ENCODE results near the gene CTDP1.
"Not testable (repeated sequence)": the region's sequence is repeated elsewhere in the genome, so short reads cannot be mapped to it uniquely, and the experiment has no call there.

The CTDP1 gene

DNA sequence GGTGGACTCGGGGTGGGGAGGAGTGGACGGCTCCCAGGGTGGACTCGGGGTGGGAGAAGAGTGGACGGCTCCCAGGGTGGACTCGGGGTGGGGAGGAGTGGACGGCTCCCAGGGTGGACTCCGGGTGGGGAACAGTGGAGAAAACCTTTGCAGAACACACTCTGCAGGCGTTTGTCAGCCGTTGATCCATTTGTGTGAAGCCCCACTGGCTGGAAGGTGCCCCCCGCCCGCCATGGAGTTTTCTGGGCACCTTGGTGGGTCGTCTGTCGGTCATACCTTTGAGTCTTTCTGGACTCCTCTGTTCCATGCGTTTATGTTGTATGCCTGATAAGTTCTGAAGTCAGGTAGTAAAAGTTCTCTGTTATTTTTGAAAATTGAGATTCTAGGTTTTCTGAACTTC lies 12.5 kb downstream of the CTDP1 start:
- ChIA-PET POLR2A (ENCODE audit: low non-redundant PET) (no interaction called here), CTCF (no interaction called here)
- DNase-seq (ENCODE audit: low spot score), result no peak
- TF ChIP-seq, protein P1, sequence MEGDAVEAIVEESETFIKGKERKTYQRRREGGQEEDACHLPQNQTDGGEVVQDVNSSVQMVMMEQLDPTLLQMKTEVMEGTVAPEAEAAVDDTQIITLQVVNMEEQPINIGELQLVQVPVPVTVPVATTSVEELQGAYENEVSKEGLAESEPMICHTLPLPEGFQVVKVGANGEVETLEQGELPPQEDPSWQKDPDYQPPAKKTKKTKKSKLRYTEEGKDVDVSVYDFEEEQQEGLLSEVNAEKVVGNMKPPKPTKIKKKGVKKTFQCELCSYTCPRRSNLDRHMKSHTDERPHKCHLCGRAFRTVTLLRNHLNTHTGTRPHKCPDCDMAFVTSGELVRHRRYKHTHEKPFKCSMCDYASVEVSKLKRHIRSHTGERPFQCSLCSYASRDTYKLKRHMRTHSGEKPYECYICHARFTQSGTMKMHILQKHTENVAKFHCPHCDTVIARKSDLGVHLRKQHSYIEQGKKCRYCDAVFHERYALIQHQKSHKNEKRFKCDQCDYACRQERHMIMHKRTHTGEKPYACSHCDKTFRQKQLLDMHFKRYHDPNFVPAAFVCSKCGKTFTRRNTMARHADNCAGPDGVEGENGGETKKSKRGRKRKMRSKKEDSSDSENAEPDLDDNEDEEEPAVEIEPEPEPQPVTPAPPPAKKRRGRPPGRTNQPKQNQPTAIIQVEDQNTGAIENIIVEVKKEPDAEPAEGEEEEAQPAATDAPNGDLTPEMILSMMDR (conservative IDR thresholded peaks at IDR 0.05; ENCODE audit: low read depth), result no peak
- no peak overlapping the region for H3K27ac ChIP-seq

DNA sequence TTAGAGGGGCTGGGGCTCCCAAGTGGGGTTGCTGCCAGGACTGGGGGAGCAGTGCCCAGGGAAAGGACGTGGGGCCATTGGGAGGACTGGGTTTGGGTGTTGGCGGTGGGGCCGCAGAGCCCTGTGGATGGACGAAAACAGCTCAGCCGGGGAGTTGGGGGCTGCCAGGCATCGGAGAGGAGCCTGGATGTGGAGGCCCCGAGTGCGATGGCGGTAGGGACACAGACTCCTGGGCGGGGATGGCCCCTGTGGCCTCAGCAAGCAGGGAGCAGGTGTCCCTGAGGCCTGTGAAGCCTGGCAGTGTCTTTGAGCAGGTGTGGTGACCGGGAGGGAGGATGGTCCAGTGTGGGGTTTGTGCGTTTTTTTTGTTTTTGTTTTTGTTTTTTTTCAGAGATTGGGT lies 13.3 kb downstream of the CTDP1 start:
- POLR2A ChIA-PET (ENCODE audit: low non-redundant PET), result no interaction called here
- TF ChIP-seq, protein P1 (conservative IDR thresholded peaks at IDR 0.05; ENCODE audit: low read depth), result no peak
- H3K27ac ChIP-seq, result no peak overlapping the region
- CTCF ChIA-PET, result no interaction called here
- no peak for DNase-seq (ENCODE audit: low spot score)

DNA sequence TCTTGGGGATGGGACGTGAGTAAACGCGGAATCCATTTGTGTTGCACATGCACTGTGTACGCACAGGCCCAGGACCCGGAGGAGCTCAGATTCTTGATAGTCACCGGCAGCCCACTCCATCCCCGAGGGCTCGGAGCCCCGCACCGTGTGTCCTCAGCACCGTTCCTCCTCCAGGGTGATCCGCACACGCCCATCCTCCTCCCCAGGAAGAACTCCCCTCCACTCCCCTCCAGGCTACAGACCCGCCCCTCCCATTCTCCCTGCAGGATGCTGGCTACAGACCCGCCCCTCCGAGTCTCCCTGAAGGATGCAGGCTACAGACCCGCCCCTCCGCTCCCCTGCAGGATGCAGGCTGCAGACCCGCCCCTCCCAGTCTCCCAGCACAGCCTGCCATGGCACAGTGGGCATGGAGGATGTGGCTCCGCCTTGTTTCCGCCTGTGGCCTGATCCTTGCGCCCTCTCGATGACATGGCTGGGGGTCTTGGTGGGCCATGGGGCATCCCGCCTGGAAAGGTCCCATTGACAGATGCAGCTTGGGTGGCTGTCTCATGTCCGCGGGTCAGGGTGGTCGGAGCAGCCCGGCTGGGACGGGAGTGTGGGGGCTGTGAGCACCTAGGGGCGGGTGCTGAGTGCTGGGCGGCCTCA lies 14.1 kb downstream of the CTDP1 start:
- no peak overlapping the region for H3K27ac ChIP-seq
- TF ChIP-seq, protein P1 (conservative IDR thresholded peaks at IDR 0.05; ENCODE audit: low read depth), result no peak
- ChIA-PET POLR2A (ENCODE audit: low non-redundant PET) (no interaction called here), CTCF (no interaction called here)
- no peak for DNase-seq (ENCODE audit: low spot score)

DNA sequence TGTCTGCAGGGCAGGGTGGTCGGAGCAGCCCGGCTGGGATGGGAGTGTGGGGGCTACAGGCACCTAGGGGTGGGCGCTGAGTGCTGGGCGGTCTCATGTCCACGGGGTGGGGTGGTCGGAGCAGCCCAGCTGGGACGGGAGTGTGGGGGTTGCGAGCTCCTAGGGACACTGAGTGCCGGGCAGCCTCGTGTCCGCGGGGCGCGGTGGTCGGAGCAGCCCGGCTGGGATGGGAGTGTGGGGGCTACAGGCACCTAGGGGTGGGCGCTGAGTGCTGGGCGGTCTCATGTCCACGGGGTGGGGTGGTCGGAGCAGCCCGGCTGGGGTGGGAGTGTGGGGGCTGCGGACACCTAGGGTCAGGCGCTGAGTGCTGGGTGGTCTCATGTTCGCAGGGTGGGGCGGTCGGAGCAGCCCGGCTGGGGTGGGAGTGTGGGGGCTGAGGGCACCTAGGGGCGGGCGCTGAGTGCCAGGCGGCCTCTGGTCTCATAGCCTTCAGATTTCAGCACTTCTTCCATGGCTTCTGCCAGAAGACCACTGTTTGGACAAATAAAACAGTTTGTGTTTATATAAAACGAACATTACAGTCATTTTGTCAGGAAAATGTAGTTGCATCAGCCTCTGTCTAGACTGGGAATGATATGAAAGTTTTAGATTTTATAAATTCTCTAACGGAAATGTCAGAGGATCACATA lies 14.7 kb downstream of the CTDP1 start:
- H3K27ac ChIP-seq; CTCF ChIA-PET; DNase-seq (ENCODE audit: low spot score); POLR2A ChIA-PET (ENCODE audit: low non-redundant PET): not testable (repeated sequence)

DNA sequence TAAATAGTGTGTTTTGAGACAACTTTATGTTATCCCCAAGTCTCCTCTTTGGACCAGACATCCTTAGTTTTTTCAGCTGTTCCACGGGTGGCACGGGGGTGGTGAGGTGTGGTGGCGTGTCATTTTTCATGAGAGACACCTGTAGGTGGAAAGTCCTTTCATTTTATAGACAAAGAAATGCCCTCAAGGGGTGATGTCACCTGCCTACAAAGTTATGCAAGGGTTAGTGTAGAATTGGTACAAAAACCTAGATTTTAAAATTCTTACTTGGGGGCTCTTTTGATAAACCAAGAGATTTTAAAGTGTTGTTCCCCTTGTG lies 15.3 kb downstream of the CTDP1 start:
- POLR2A ChIA-PET (ENCODE audit: low non-redundant PET), result no interaction called here
- H3K27ac ChIP-seq, result no peak overlapping the region
- CTCF ChIA-PET, result no interaction called here
- no peak for DNase-seq (ENCODE audit: low spot score)
- TF ChIP-seq, protein P1 (conservative IDR thresholded peaks at IDR 0.05; ENCODE audit: low read depth), result no peak

DNA sequence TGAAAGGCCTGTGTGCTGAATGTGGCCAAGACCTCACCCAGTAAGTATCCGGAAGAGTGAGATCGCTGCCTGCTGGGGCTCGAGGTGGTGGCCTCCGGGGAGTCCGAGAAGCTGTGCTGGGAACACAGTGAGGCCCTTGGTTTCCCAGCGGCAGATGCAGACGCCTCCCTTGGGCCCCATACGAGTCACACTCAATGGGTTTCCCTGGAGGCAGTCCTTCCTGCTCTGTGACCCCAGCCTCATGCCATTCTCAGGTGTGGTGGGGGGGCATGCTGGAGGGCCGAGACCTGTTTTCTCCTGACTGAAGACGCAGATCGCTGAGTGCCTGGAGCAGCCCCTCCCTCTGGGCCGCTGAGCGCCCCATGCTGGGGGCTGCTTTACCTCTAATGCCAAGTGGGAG lies 15.7 kb downstream of the CTDP1 start:
- no peak overlapping the region for H3K27ac ChIP-seq
- TF ChIP-seq, protein P1 (conservative IDR thresholded peaks at IDR 0.05; ENCODE audit: low read depth), result no peak
- ChIA-PET CTCF (no interaction called here), POLR2A (ENCODE audit: low non-redundant PET) (no interaction called here)
- DNase-seq (ENCODE audit: low spot score), result no peak

Data from RWPE1 (cell line).